Amygdala (tissue), 56 donors: ENCODE measurements around the gene SP100.

Experiments used
- DNase-seq, 56 donors: peaks; one replicate each; lab custom pipeline; 2025; lab: John Stamatoyannopoulos, UW

Gene SP100

GRCh38 chr2:230592775-230593174 is 176.8 kb downstream of the SP100 start:
- no peak for DNase-seq
